ENCODE results near the gene RELT. TPM values are rescaled to one million over a fixed set of nuclear protein-coding genes. Genes with fewer than 3 reads are reported as not detected.

Gene RELT
- total RNA-seq, 2 experiments from 2014 or later = 21.5 to 30.8 TPM

DNA sequence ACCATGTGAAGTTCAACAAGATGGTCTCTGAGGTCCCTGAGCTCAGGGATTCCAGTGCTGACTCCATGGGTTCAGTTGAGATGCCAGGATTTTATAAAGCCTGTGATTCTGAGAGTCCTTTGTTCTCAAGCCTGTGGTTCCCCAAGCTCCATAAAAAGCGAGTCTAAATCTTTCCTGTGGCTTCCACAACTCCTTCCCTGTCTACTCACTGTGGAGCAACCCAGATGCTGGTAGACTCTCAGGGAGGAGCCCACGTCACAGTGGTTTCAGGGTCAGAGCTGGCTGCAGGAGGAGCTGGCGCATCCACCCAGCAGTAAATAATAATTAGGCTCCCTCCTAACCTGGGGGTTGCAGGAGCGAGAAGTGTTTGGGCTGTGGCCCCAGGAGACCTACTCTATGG lies 2.0 kb upstream of the RELT start:
- H4K20me1 ChIP-seq (ENCODE audit: insufficient read depth, low read length) = peaks cover 16% of the 10 kb centered on the region
- peaks cover 26% of the 10 kb centered on the region for H3K79me2 ChIP-seq (ENCODE audit: insufficient read depth, low read depth, low read length)
- no peak overlapping the region for H2AFZ ChIP-seq (ENCODE audit: low read length)
- no peak overlapping the region for H3K4me3 ChIP-seq (ENCODE audit: low read depth, low read length, poor library complexity, severe bottlenecking)
- POLR2A ChIA-PET = no interaction called here
- no peak for DNase-seq (ENCODE audit: low spot score)
- CTCF ChIA-PET (ENCODE audit: unreplicated experiment) = interaction anchor here (1.2 to 2.2 kb wide), 2 partner anchors 9 to 79 kb away, joined by 3 to 7 read pairs; no protein-coding TSS in a partner anchor
- no peak overlapping the region for H3K27ac ChIP-seq (ENCODE audit: low read depth, low read length, poor library complexity, severe bottlenecking)
- intact Hi-C loops (cut with micrococcal nuclease; ENCODE audit: unreplicated experiment) = no loop called here
- no peak overlapping the region for H3K4me2 ChIP-seq (ENCODE audit: low read length)
- TF ChIP-seq, protein P1, sequence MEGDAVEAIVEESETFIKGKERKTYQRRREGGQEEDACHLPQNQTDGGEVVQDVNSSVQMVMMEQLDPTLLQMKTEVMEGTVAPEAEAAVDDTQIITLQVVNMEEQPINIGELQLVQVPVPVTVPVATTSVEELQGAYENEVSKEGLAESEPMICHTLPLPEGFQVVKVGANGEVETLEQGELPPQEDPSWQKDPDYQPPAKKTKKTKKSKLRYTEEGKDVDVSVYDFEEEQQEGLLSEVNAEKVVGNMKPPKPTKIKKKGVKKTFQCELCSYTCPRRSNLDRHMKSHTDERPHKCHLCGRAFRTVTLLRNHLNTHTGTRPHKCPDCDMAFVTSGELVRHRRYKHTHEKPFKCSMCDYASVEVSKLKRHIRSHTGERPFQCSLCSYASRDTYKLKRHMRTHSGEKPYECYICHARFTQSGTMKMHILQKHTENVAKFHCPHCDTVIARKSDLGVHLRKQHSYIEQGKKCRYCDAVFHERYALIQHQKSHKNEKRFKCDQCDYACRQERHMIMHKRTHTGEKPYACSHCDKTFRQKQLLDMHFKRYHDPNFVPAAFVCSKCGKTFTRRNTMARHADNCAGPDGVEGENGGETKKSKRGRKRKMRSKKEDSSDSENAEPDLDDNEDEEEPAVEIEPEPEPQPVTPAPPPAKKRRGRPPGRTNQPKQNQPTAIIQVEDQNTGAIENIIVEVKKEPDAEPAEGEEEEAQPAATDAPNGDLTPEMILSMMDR (conservative IDR thresholded peaks at IDR 0.05; ENCODE audit: low read length) = no peak
- no peak for TF ChIP-seq EZH2phosphoT487 (IDR thresholded peaks at IDR 0.05; ENCODE audit: borderline replicate concordance, low read depth, low read length)
- no TSS peak for BruUV-seq (replicated peaks)
- no peaks in the 10 kb centered on the region for H3K9me2 ChIP-seq (ENCODE audit: insufficient read depth, low read length)
- H3K9me3 ChIP-seq (ENCODE audit: low read length) = no peaks in the 10 kb centered on the region
- peaks cover 8% of the 10 kb centered on the region; the same call in 1 of the 2 replicates for H3K36me3 ChIP-seq (ENCODE audit: insufficient read depth, low read length)
- H3K4me1 ChIP-seq (ENCODE audit: insufficient read depth, low read length, poor library complexity, severe bottlenecking) = peaks cover 41% of the 10 kb centered on the region

DNA sequence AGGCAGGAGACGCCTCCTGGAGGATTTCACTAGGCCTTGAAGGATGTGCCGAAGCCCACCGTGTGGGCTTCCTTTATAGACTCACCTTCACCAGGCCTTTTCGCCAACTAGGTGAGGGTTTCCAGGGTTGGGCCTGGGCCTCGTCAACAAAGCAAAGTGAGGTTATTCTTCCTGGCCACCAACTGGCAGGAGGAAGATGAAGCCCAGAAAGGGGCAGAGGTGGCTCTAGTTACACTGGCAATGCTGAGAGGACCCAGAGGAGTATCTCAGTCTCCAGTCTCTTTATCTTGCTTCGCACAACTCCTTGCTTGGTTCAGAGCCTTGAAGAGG lies 404 bp upstream of the RELT start:
- DNase-seq (ENCODE audit: low spot score) = no peak
- Histone ChIP-seq H3K36me3 (ENCODE audit: insufficient read depth, low read length) (peaks cover 13% of the 10 kb centered on the region; the same call in 1 of the 2 replicates), H3K4me1 (ENCODE audit: insufficient read depth, low read length, poor library complexity, severe bottlenecking) (peaks cover 58% of the 10 kb centered on the region), H3K4me2 (ENCODE audit: low read length) (peak overlapping the region; percentile 55), H3K9me2 (ENCODE audit: insufficient read depth, low read length) (no peaks in the 10 kb centered on the region), H3K4me3 (ENCODE audit: low read depth, low read length, poor library complexity, severe bottlenecking) (peak overlapping the region; percentile 98), H3K27ac (ENCODE audit: low read depth, low read length, poor library complexity, severe bottlenecking) (no peak overlapping the region), H4K20me1 (ENCODE audit: insufficient read depth, low read length) (peaks cover 20% of the 10 kb centered on the region), H3K9me3 (ENCODE audit: low read length) (no peaks in the 10 kb centered on the region), H3K79me2 (ENCODE audit: insufficient read depth, low read depth, low read length) (peaks cover 43% of the 10 kb centered on the region), H2AFZ (ENCODE audit: low read length) (peak overlapping the region; percentile 76; the same call in 1 of the 2 replicates)
- ChIA-PET CTCF (ENCODE audit: unreplicated experiment) (no interaction called here), POLR2A (no interaction called here)
- no TSS peak for BruUV-seq (replicated peaks)
- intact Hi-C loops (cut with micrococcal nuclease; ENCODE audit: unreplicated experiment) = loop anchor here (1.0 to 2.0 kb wide), 2 partner anchors 10 to 17 kb away; no protein-coding TSS in a partner anchor
- TF ChIP-seq, protein P1 (conservative IDR thresholded peaks at IDR 0.05; ENCODE audit: low read length) = no peak
- TF ChIP-seq EZH2phosphoT487 (IDR thresholded peaks at IDR 0.05; ENCODE audit: borderline replicate concordance, low read depth, low read length) = no peak
